Cardiac muscle cell (in vitro differentiated cells and primary cell): ENCODE data around the gene ARMC6. TPM values are rescaled to one million over a fixed set of nuclear protein-coding genes. Genes with fewer than 3 reads are reported as not detected.

Experiments
- DNase-seq, 2 donors: peaks; one replicate each; pipeline versions ENCODE4 v3.0.0 to v3.0.0-alpha.2; 2010 to 2017; ENCODE audit warnings: low read depth in 1 of 2, low spot score in 1 of 2
- H3K27ac ChIP-seq: fragments of 200-600 bp; sonication (generic); 2 replicates; pipeline ENCODE4 v1.5.1; 2016
- H3K27me3 ChIP-seq: fragments of 200-600 bp; sonication (generic); 2 replicates; pipeline ENCODE4 v1.6.0; 2016; ENCODE audit warnings: control low read depth
- H3K36me3 ChIP-seq: fragments of 200-600 bp; sonication (generic); 2 replicates; pipeline ENCODE4 v1.5.1; 2016; ENCODE audit warnings: control low read depth
- H3K4me1 ChIP-seq: fragments of 200-600 bp; sonication (generic); 2 replicates; pipeline ENCODE4 v1.8.1; 2017; ENCODE audit warnings: low read depth, mild to moderate bottlenecking, mixed run types
- H3K4me3 ChIP-seq: fragments of 200-600 bp; sonication (generic); 2 replicates; pipeline ENCODE4 v1.5.1; 2016; ENCODE audit warnings: mild to moderate bottlenecking
- H3K9me3 ChIP-seq: fragments of 200-600 bp; sonication (generic); 2 replicates; pipeline ENCODE4 v1.5.1; 2017; ENCODE audit warnings: low read depth, mild to moderate bottlenecking, control low read depth
- CTCF ChIP-seq: IDR thresholded peaks from 2 replicates; pipeline ENCODE4 v1.5.1; 2012; ENCODE audit warnings: low read depth, mild to moderate bottlenecking, low read length
- polyA plus RNA-seq: library from polyadenylated mRNA; unstranded; fragments of >200 nt; fragmentation: Nextera tagmentation; extraction: Ambion mirVana; gene quantifications from 2 replicates; pipeline ENCODE4 v1.2.1, GENCODE V29; 2016
- total RNA-seq: library from RNA; depleted of rRNA; stranded (reverse); fragments of >200 nt; gene quantifications from 2 replicates; pipeline ENCODE4 v1.2.3, GENCODE V29; 2016

ARMC6 gene
- total and polyA plus RNA-seq, 2 experiments from 2014 or later, result 31.0 to 34.6 TPM

- Histone ChIP-seq H3K9me3 (no peaks in the 10 kb centered on the region), H3K27ac (no peak overlapping the region), H3K36me3 (peaks cover 23% of the 10 kb centered on the region), H3K4me1 (peaks cover 3% of the 10 kb centered on the region), H3K27me3 (no peaks in the 10 kb centered on the region), H3K4me3 (no peak overlapping the region)
- peak; percentile 81 for TF ChIP-seq CTCF
- DNase-seq, result peak; percentile 71 to 93
Observed at GRCh38 chr19:18995804-18996241, 37.6 kb upstream of the ARMC6 start.

GRCh38 chr19:18996351-18996750 lies 37.1 kb upstream of the ARMC6 start:
- no peak for DNase-seq
- H3K36me3 ChIP-seq, result peaks cover 26% of the 10 kb centered on the region
- H3K27ac ChIP-seq, result no peak overlapping the region
- TF ChIP-seq CTCF, result no peak
- H3K4me1 ChIP-seq, result peaks cover 3% of the 10 kb centered on the region
- H3K27me3 ChIP-seq, result no peaks in the 10 kb centered on the region
- H3K4me3 ChIP-seq, result no peak overlapping the region
- H3K9me3 ChIP-seq, result no peaks in the 10 kb centered on the region

- Histone ChIP-seq H3K27me3 (no peaks in the 10 kb centered on the region), H3K36me3 (peaks cover 32% of the 10 kb centered on the region), H3K9me3 (no peaks in the 10 kb centered on the region), H3K27ac (no peak overlapping the region), H3K4me3 (no peak overlapping the region), H3K4me1 (peaks cover 3% of the 10 kb centered on the region)
- no peak for TF ChIP-seq CTCF
- no peak for DNase-seq
Observed at GRCh38 chr19:18996796-18997394, 36.5 kb upstream of the ARMC6 start.

GRCh38 chr19:18998276-18998675 lies 35.1 kb upstream of the ARMC6 start:
- H3K27me3 ChIP-seq, result no peaks in the 10 kb centered on the region
- peaks cover 3% of the 10 kb centered on the region for H3K4me1 ChIP-seq
- H3K36me3 ChIP-seq, result peaks cover 29% of the 10 kb centered on the region
- no peak for DNase-seq
- no peak overlapping the region for H3K27ac ChIP-seq
- H3K4me3 ChIP-seq, result no peak overlapping the region
- H3K9me3 ChIP-seq, result no peaks in the 10 kb centered on the region
- TF ChIP-seq CTCF, result no peak

GRCh38 chr19:18999016-18999758 lies 34.2 kb upstream of the ARMC6 start:
- no peaks in the 10 kb centered on the region for H3K9me3 ChIP-seq
- DNase-seq, result peak in 1 of 2 donors; percentile 56
- H3K4me3 ChIP-seq, result no peak overlapping the region
- H3K36me3 ChIP-seq, result peaks cover 29% of the 10 kb centered on the region
- H3K4me1 ChIP-seq, result peaks cover 3% of the 10 kb centered on the region
- no peak for TF ChIP-seq CTCF
- no peaks in the 10 kb centered on the region for H3K27me3 ChIP-seq
- no peak overlapping the region for H3K27ac ChIP-seq
